ENCODE measurements around the gene GSC2. TPM values are rescaled to one million over a fixed set of nuclear protein-coding genes. Genes with fewer than 3 reads are reported as not detected.

Gene GSC2
- polyA plus RNA-seq, 4 donors = not detected

GRCh38 chr22:19122752-19123492 is 27.2 kb downstream of the GSC2 start:
- peak overlapping the region in 1 of 3 donors; percentile 13 for H3K27ac ChIP-seq (ENCODE audit: low read depth in 1 of 3, low read length in 2 of 3)
- H3K27me3 ChIP-seq (ENCODE audit: control insufficient read depth in 3 of 3, insufficient read depth in 3 of 3, low read length in 3 of 3) = no peaks in the 10 kb centered on the region
- DNase-seq (peak in 1 of 2 donors; percentile 34), FAIRE-seq (no peak)
- peak overlapping the region in 2 of 3 donors; percentile 44 to 51 for H3K4me3 ChIP-seq (ENCODE audit: low read depth in 1 of 3, low read length in 3 of 3)
- peaks cover 6 to 29% (median 10%) of the 10 kb centered on the region in 3 donors for H3K4me1 ChIP-seq (ENCODE audit: control insufficient read depth in 3 of 3, insufficient read depth in 2 of 3, low read depth in 1 of 3, low read length in 2 of 3)
- peaks cover 0 to 25% (median 0%) of the 10 kb centered on the region in 3 donors for H3K36me3 ChIP-seq (ENCODE audit: control insufficient read depth in 3 of 3, insufficient read depth in 2 of 3, low read depth in 1 of 3, low read length in 3 of 3)
- WGBS, 3 donors = 19 to 28% (median 19%) methylated on average over 23 to 27 of the region's 27 CpGs
- no peaks in the 10 kb centered on the region for H3K9me3 ChIP-seq (ENCODE audit: control insufficient read depth in 2 of 2, insufficient read depth in 1 of 2, low read depth in 1 of 2, low read length in 1 of 2)

- DNase-seq = peak; percentile 98 to 99
- H3K4me3 ChIP-seq (ENCODE audit: low read depth in 1 of 3, low read length in 3 of 3) = peak within 1 kb of the TSS; percentile 76 to 92 (median 81)
- H3K27me3 ChIP-seq (ENCODE audit: control insufficient read depth in 3 of 3, insufficient read depth in 3 of 3, low read length in 3 of 3) = no peaks in the 10 kb centered on the region
- FAIRE-seq = no peak
- H3K36me3 ChIP-seq (ENCODE audit: control insufficient read depth in 3 of 3, insufficient read depth in 2 of 3, low read depth in 1 of 3, low read length in 3 of 3) = peaks cover 0 to 25% (median 0%) of the 10 kb centered on the region in 3 donors
- peaks cover 9 to 29% (median 11%) of the 10 kb centered on the region in 3 donors for H3K4me1 ChIP-seq (ENCODE audit: control insufficient read depth in 3 of 3, insufficient read depth in 2 of 3, low read depth in 1 of 3, low read length in 2 of 3)
- peak within 1 kb of the TSS; percentile 94 to 96 (median 95) for H3K27ac ChIP-seq (ENCODE audit: low read depth in 1 of 3, low read length in 2 of 3)
- 0 to 1% (median 0%) methylated on average over 51 to 67 of the region's 67 CpGs for WGBS, 3 donors
- H3K9me3 ChIP-seq (ENCODE audit: control insufficient read depth in 2 of 2, insufficient read depth in 1 of 2, low read depth in 1 of 2, low read length in 1 of 2) = no peaks in the 10 kb centered on the region
Measured at GRCh38 chr22:19122143-19122751, 27.8 kb downstream of the GSC2 start, which contains the start of gene DGCR2. DGCR2 (minus strand) TSS chr22:19122412; CDS start chr22:19122206, 206 bp downstream.

- Histone ChIP-seq H3K9me3 (ENCODE audit: control insufficient read depth in 2 of 2, insufficient read depth in 1 of 2, low read depth in 1 of 2, low read length in 1 of 2) (no peaks in the 10 kb centered on the region), H3K36me3 (ENCODE audit: control insufficient read depth in 3 of 3, insufficient read depth in 2 of 3, low read depth in 1 of 3, low read length in 3 of 3) (peaks cover 0 to 27% (median 0%) of the 10 kb centered on the region in 3 donors), H3K27ac (ENCODE audit: low read depth in 1 of 3, low read length in 2 of 3) (peak overlapping the region; percentile 94 to 96 (median 95)), H3K4me3 (ENCODE audit: low read depth in 1 of 3, low read length in 3 of 3) (peak overlapping the region; percentile 76 to 92 (median 81)), H3K4me1 (ENCODE audit: control insufficient read depth in 3 of 3, insufficient read depth in 2 of 3, low read depth in 1 of 3, low read length in 2 of 3) (peaks cover 10 to 29% (median 13%) of the 10 kb centered on the region in 3 donors), H3K27me3 (ENCODE audit: control insufficient read depth in 3 of 3, insufficient read depth in 3 of 3, low read length in 3 of 3) (no peaks in the 10 kb centered on the region)
- DNase-seq (peak; percentile 56 to 76), FAIRE-seq (no peak)
- WGBS, 3 donors = 0 to 1% (median 0%) methylated on average over 24 to 47 of the region's 47 CpGs
Measured at GRCh38 chr22:19121631-19122142, 28.4 kb downstream of the GSC2 start.

GRCh38 chr22:19120829-19121630 is 29.1 kb downstream of the GSC2 start:
- peaks cover 0 to 31% (median 0%) of the 10 kb centered on the region in 3 donors for H3K36me3 ChIP-seq (ENCODE audit: control insufficient read depth in 3 of 3, insufficient read depth in 2 of 3, low read depth in 1 of 3, low read length in 3 of 3)
- 8 to 18% (median 11%) methylated on average over 23 of the region's 23 CpGs for WGBS, 3 donors
- no peaks in the 10 kb centered on the region for H3K9me3 ChIP-seq (ENCODE audit: control insufficient read depth in 2 of 2, insufficient read depth in 1 of 2, low read depth in 1 of 2, low read length in 1 of 2)

GRCh38 chr22:19119949-19120348 is 30.1 kb downstream of the GSC2 start:
- DNase-seq = no peak
- peak overlapping the region in 1 of 3 donors; percentile 81 for H3K4me3 ChIP-seq (ENCODE audit: low read depth in 1 of 3, low read length in 3 of 3)
- peaks cover 0 to 40% (median 0%) of the 10 kb centered on the region in 3 donors for H3K36me3 ChIP-seq (ENCODE audit: control insufficient read depth in 3 of 3, insufficient read depth in 2 of 3, low read depth in 1 of 3, low read length in 3 of 3)
- peaks cover 10 to 29% (median 13%) of the 10 kb centered on the region in 3 donors for H3K4me1 ChIP-seq (ENCODE audit: control insufficient read depth in 3 of 3, insufficient read depth in 2 of 3, low read depth in 1 of 3, low read length in 2 of 3)
- FAIRE-seq = no peak
- no peaks in the 10 kb centered on the region for H3K27me3 ChIP-seq (ENCODE audit: control insufficient read depth in 3 of 3, insufficient read depth in 3 of 3, low read length in 3 of 3)
- peak overlapping the region in 1 of 3 donors; percentile 46 for H3K27ac ChIP-seq (ENCODE audit: low read depth in 1 of 3, low read length in 2 of 3)
- WGBS, 3 donors = 70 to 80% (median 76%) methylated on average over 8 of the region's 8 CpGs
- no peaks in the 10 kb centered on the region for H3K9me3 ChIP-seq (ENCODE audit: control insufficient read depth in 2 of 2, insufficient read depth in 1 of 2, low read depth in 1 of 2, low read length in 1 of 2)

More at GRCh38 chr22:19120829-19121630, 29.1 kb downstream of the GSC2 start:
- Histone ChIP-seq H3K4me3 (ENCODE audit: low read depth in 1 of 3, low read length in 3 of 3) (peak overlapping the region; percentile 76 to 92 (median 81)), H3K4me1 (ENCODE audit: control insufficient read depth in 3 of 3, insufficient read depth in 2 of 3, low read depth in 1 of 3, low read length in 2 of 3) (peaks cover 10 to 29% (median 13%) of the 10 kb centered on the region in 3 donors), H3K27me3 (ENCODE audit: control insufficient read depth in 3 of 3, insufficient read depth in 3 of 3, low read length in 3 of 3) (no peaks in the 10 kb centered on the region), H3K27ac (ENCODE audit: low read depth in 1 of 3, low read length in 2 of 3) (peak overlapping the region; percentile 71 to 96 (median 94))
- FAIRE-seq (no peak), DNase-seq (peak; percentile 76 to 89)

GRCh38 chr22:19118329-19118880 is 31.7 kb downstream of the GSC2 start:
- peaks cover 0 to 44% (median 0%) of the 10 kb centered on the region in 3 donors for H3K36me3 ChIP-seq (ENCODE audit: control insufficient read depth in 3 of 3, insufficient read depth in 2 of 3, low read depth in 1 of 3, low read length in 3 of 3)
- H3K4me3 ChIP-seq (ENCODE audit: low read depth in 1 of 3, low read length in 3 of 3) = no peak overlapping the region
- FAIRE-seq (no peak), DNase-seq (peak in 1 of 2 donors; percentile 47)
- no peaks in the 10 kb centered on the region for H3K27me3 ChIP-seq (ENCODE audit: control insufficient read depth in 3 of 3, insufficient read depth in 3 of 3, low read length in 3 of 3)
- H3K9me3 ChIP-seq (ENCODE audit: control insufficient read depth in 2 of 2, insufficient read depth in 1 of 2, low read depth in 1 of 2, low read length in 1 of 2) = no peaks in the 10 kb centered on the region
- H3K4me1 ChIP-seq (ENCODE audit: control insufficient read depth in 3 of 3, insufficient read depth in 2 of 3, low read depth in 1 of 3, low read length in 2 of 3) = peaks cover 10 to 20% (median 13%) of the 10 kb centered on the region in 3 donors
- WGBS, 3 donors = 56 to 75% (median 65%) methylated on average over 4 of the region's 4 CpGs
- no peak overlapping the region for H3K27ac ChIP-seq (ENCODE audit: low read depth in 1 of 3, low read length in 2 of 3)

- DNase-seq = peak; percentile 22 to 70
- Histone ChIP-seq H3K4me1 (ENCODE audit: control insufficient read depth in 3 of 3, insufficient read depth in 2 of 3, low read depth in 1 of 3, low read length in 2 of 3) (peaks cover 10 to 15% (median 13%) of the 10 kb centered on the region in 3 donors), H3K27ac (ENCODE audit: low read depth in 1 of 3, low read length in 2 of 3) (no peak overlapping the region), H3K4me3 (ENCODE audit: low read depth in 1 of 3, low read length in 3 of 3) (no peak overlapping the region), H3K27me3 (ENCODE audit: control insufficient read depth in 3 of 3, insufficient read depth in 3 of 3, low read length in 3 of 3) (no peaks in the 10 kb centered on the region), H3K36me3 (ENCODE audit: control insufficient read depth in 3 of 3, insufficient read depth in 2 of 3, low read depth in 1 of 3, low read length in 3 of 3) (peaks cover 0 to 49% (median 0%) of the 10 kb centered on the region in 3 donors), H3K9me3 (ENCODE audit: control insufficient read depth in 2 of 2, insufficient read depth in 1 of 2, low read depth in 1 of 2, low read length in 1 of 2) (no peaks in the 10 kb centered on the region)
- FAIRE-seq = no peak
- 22 to 54% (median 36%) methylated on average over 9 of the region's 9 CpGs for WGBS, 3 donors
Measured at GRCh38 chr22:19117111-19117512, 33.0 kb downstream of the GSC2 start.

All from small intestine (tissue), 7 donors.